ENCODE results near the gene SLC17A6.

GRCh38 chr11:22343032-22343324 lies 4.8 kb downstream of the SLC17A6 start:
- TF ChIP-seq CTCF (optimal IDR thresholded peaks at IDR 0.05 in 1 of 3, IDR thresholded peaks at IDR 0.05 in 1 of 3, conservative IDR thresholded peaks at IDR 0.05 in 1 of 3; ENCODE audit: extremely low read depth in 1 of 3, insufficient read depth in 2 of 3, low read length in 3 of 3) (no peak), EZH2 (IDR thresholded peaks at IDR 0.05; ENCODE audit: low read length) (no peak)

Measured in keratinocyte (primary cell).